ENCODE data around the gene IRX4.

- TF ChIP-seq POLR2AphosphoS5 (IDR thresholded peaks at IDR 0.05; ENCODE audit: borderline replicate concordance, low read depth, low read length) (no peak), FOXP2 (optimal IDR thresholded peaks at IDR 0.05; ENCODE audit: control extremely low read depth, extremely low read length, insufficient read depth) (no peak)
Measured at GRCh38 chr5:1884678-1885403, 2.1 kb upstream of the IRX4 start.
